ENCODE measurements around the gene RXYLT1.
A peak's percentile ranks its signal among the peaks of the same experiment; 100 is the strongest.

RXYLT1 gene

DNA sequence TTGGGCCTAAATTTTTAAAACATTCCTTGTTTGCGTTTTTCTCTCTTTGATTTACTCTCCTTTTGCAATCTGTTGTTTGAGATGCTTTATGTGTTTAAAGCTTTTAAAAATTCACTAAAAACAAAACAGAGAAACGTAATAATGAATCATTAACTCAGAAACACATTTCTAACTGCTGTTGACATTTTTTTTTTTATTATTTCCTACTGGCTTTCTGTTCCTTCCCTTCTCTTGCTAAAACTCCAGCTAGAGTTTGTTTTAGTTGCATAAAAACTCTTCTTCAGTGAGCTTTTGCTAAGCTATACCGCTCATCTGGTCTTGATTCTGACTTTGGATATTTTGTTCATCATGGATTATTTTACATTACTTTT lies 35.8 kb downstream of the RXYLT1 start:
- TF ChIP-seq, protein P1, sequence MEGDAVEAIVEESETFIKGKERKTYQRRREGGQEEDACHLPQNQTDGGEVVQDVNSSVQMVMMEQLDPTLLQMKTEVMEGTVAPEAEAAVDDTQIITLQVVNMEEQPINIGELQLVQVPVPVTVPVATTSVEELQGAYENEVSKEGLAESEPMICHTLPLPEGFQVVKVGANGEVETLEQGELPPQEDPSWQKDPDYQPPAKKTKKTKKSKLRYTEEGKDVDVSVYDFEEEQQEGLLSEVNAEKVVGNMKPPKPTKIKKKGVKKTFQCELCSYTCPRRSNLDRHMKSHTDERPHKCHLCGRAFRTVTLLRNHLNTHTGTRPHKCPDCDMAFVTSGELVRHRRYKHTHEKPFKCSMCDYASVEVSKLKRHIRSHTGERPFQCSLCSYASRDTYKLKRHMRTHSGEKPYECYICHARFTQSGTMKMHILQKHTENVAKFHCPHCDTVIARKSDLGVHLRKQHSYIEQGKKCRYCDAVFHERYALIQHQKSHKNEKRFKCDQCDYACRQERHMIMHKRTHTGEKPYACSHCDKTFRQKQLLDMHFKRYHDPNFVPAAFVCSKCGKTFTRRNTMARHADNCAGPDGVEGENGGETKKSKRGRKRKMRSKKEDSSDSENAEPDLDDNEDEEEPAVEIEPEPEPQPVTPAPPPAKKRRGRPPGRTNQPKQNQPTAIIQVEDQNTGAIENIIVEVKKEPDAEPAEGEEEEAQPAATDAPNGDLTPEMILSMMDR (IDR thresholded peaks at IDR 0.05; ENCODE audit: insufficient read depth, low read depth, low read length, missing control alignments), result no peak
- no peak for DNase-seq (ENCODE audit: low read depth)
- no peak overlapping the region for H3K4me3 ChIP-seq (ENCODE audit: low read length)

DNA sequence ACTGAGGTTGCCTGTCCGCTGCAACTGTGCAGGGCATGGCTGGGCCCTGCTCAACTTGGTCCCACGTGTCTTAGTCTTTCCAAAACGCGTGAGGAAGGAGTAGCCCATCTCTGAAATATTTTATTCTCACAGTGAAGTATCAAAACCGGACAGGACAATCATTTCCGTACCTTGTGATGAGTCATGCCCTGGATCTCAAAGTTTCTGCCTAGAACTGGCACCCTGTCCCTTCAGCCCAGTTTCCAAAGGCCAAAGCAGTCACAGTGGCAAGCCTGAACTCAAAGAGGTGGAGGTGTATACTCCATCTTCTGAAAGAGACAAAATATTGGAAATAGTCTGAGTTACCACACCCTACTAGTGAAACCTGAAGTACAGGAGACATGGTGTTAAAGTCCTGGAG lies 36.3 kb downstream of the RXYLT1 start:
- TF ChIP-seq, protein P1 (IDR thresholded peaks at IDR 0.05; ENCODE audit: insufficient read depth, low read depth, low read length, missing control alignments), result no peak
- H3K4me3 ChIP-seq (ENCODE audit: low read length), result no peak overlapping the region
- peak; percentile 27 for DNase-seq (ENCODE audit: low read depth)

DNA sequence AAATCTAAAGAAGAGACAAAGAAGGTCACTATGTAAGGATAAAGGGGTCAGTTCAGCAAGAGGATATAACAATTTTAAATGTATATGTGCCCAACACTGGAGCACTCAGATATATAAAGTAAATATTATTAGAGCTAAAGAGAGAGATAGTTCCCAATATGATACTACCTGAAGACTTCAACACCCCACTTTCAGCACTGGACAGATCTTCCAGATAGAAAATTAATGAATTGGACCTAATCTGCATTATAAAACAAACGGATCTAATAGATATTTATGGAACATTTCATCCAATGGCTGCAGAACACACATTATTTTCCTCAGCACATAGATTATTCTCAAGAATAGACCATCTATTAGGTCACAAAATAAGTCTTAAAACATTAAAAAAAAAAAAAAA lies 40.7 kb downstream of the RXYLT1 start:
- H3K4me3 ChIP-seq (ENCODE audit: low read length), result no peak overlapping the region
- TF ChIP-seq, protein P1 (IDR thresholded peaks at IDR 0.05; ENCODE audit: insufficient read depth, low read depth, low read length, missing control alignments), result no peak
- no peak for DNase-seq (ENCODE audit: low read depth)

DNA sequence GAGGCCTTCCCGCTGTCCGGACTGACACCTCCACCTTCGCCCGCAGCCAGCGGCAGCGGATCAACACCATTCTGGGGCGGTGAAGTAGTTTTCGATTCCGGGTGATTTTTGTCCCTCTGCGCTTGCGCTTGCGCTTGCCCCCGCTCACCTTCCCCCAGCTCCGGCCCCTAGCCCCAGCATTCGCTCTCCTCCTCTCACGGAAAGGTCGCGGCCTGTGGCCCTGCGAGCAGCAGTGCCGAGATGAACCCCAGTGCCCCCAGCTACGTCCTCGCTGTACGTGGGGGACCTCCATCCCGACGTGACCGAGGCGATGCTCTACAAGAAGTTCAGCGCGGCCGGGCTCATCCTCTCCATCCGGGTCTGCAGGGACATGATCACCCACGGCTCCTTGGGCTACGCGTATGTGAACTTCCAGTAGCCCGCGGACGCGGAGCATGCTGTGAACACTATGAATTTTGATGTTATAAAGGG lies 42.1 kb downstream of the RXYLT1 start:
- no peak for DNase-seq (ENCODE audit: low read depth)
- peak overlapping the region; percentile 37 for H3K4me3 ChIP-seq (ENCODE audit: low read length)
- TF ChIP-seq, protein P1 (IDR thresholded peaks at IDR 0.05; ENCODE audit: insufficient read depth, low read depth, low read length, missing control alignments), result no peak

DNA sequence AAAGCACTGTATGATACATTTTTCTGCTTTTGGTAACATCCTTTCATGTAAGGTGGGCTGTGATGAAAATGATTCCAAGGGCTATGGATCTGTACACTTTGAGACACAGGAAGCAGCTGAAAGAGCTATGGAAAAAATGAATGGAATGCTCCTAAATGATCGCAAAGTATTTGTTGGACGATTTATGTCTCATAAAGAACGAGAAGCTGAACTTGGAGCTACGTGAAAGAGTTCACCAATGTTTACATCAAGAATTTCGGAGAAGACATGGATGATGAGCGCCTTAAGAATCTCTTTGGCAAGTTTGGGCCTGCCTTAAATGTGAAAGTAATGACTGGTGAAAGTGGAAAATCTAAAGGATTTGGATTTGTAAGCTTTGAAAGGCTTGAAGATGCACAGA lies 42.6 kb downstream of the RXYLT1 start:
- no peak overlapping the region for H3K4me3 ChIP-seq (ENCODE audit: low read length)
- DNase-seq (ENCODE audit: low read depth), result peak; percentile 77

DNA sequence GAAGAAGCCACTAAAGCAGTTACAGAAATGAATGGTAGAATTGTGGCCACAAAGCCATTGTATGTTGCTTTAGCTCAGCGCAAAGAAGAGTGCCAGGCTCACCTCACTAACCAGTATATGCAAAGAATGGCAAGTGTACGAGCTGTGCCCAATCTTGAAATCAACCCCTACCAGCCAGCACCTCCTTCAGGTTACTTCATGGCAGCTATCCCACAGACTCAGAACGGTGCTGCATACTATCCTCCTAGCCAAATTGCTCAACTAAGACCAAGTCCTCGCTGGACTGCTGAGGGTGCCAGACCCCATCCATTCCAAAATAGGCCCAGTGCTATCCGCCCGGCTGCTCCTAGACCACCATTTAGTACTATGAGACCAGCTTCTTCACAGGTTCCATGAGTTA lies 43.3 kb downstream of the RXYLT1 start:
- no peak for DNase-seq (ENCODE audit: low read depth)
- H3K4me3 ChIP-seq (ENCODE audit: low read length), result no peak overlapping the region
- TF ChIP-seq, protein P1 (IDR thresholded peaks at IDR 0.05; ENCODE audit: insufficient read depth, low read depth, low read length, missing control alignments), result no peak

More for the DNA sequence above, 42.6 kb downstream of the RXYLT1 start:
- TF ChIP-seq, protein P1 (IDR thresholded peaks at IDR 0.05; ENCODE audit: insufficient read depth, low read depth, low read length, missing control alignments), result no peak

DNA sequence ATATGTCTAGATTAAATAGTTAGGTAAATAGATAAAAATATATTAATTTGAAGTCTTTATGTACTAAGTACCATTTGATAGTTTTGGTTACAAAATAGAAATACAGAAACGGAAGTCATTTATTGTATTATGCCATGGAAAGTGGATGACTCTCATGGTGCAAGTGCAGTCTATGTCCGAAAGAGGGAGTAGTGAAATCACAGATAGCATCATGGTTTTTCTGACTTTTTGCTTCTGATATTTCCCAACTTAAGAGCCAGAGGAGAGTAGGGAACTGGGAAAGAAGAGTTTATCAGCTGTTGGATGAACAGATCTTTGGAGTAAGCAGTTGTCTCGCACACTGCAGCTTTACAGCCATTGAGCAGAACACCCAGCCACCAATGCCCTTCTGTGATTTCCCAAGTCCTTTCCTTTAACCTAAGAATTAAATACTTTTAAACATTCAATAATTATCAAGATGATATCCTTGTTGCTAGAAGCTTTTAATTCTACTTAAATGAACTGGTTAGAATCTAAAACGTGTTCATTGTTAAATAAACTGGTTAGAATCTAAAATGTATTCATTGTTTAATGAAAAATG lies 46.4 kb downstream of the RXYLT1 start:
- TF ChIP-seq, protein P1 (IDR thresholded peaks at IDR 0.05; ENCODE audit: insufficient read depth, low read depth, low read length, missing control alignments), result peak; percentile 94
- no peak overlapping the region for H3K4me3 ChIP-seq (ENCODE audit: low read length)
- DNase-seq (ENCODE audit: low read depth), result peak; percentile 72
